CD14-positive monocyte (primary cell): ENCODE results near the gene RAD51D. TPM values are rescaled to one million over a fixed set of nuclear protein-coding genes. Genes with fewer than 3 reads are reported as not detected.

Experiments used
- DNase-seq, 3 donors: peaks; one replicate each; pipeline ENCODE4 v3.0.0-alpha.2; 2011 to 2022
- H2AFZ ChIP-seq: 2 replicates; pipeline ENCODE4 v1.6.0; 2012; ENCODE audit warnings: mild to moderate bottlenecking, low read depth, low read length, inconsistent platforms; ENCODE audit not compliant: insufficient read depth, poor library complexity, severe bottlenecking
- H3K27ac ChIP-seq, 2 donors: 1 replicate in 1 of 2; 2 replicates in 1 of 2; pipeline ENCODE4 v1.5.1; 2012 to 2013; ENCODE audit warnings: low read length in 2 of 2, control low read depth in 1 of 2, inconsistent platforms in 1 of 2, low read depth in 1 of 2, mild to moderate bottlenecking in 1 of 2
- H3K27me3 ChIP-seq, 2 donors: one replicate each; pipeline versions ENCODE4 v1.6.0 to v1.6.1; 2011 to 2013; ENCODE audit warnings: low read length in 2 of 2; ENCODE audit not compliant: control insufficient read depth in 2 of 2, insufficient read depth in 2 of 2
- H3K36me3 ChIP-seq, 2 donors: replicated peaks in 1 of 2; 1 replicate in 1 of 2; 2 replicates in 1 of 2; pipeline versions ENCODE4 v1.5.1 to v1.6.1; 2012 to 2013; ENCODE audit warnings: low read length in 2 of 2, control low read depth in 1 of 2, inconsistent platforms in 1 of 2, mild to moderate bottlenecking in 1 of 2; ENCODE audit not compliant: insufficient read depth in 2 of 2, control insufficient read depth in 1 of 2
- H3K4me1 ChIP-seq, 2 donors: 1 replicate in 1 of 2; 2 replicates in 1 of 2; pipeline versions ENCODE4 v1.5.1 to v1.6.1; 2012 to 2013; ENCODE audit warnings: low read length in 2 of 2, control low read depth in 1 of 2, inconsistent platforms in 1 of 2, mild to moderate bottlenecking in 1 of 2, moderate library complexity in 1 of 2; ENCODE audit not compliant: insufficient read depth in 2 of 2, control insufficient read depth in 1 of 2
- H3K4me2 ChIP-seq: replicated peaks from 2 replicates; pipeline ENCODE3; 2012; ENCODE audit warnings: low read length, moderate library complexity, mild to moderate bottlenecking; ENCODE audit not compliant: poor library complexity, severe bottlenecking; ENCODE audit errors: extremely low read depth
- H3K4me3 ChIP-seq, 3 experiments: fragments of 200-600 bp in 1 of 3; sonication (generic) in 1 of 3; replicated peaks in 1 of 3; 1 replicate in 2 of 3; 2 replicates in 1 of 3; pipeline ENCODE4 v1.5.1; 2011 to 2013; ENCODE audit warnings: low read length in 3 of 3, mild to moderate bottlenecking in 3 of 3, control low read depth in 2 of 3, low read depth in 2 of 3, inconsistent platforms in 1 of 3, moderate library complexity in 1 of 3
- H3K79me2 ChIP-seq: 2 replicates; pipeline ENCODE4 v1.6.0; 2012; ENCODE audit warnings: mild to moderate bottlenecking, control low read depth, inconsistent platforms, low read length, moderate library complexity; ENCODE audit not compliant: insufficient read depth
- H3K9ac ChIP-seq: 2 replicates; pipeline ENCODE4 v1.6.0; 2017; ENCODE audit warnings: low read length, mild to moderate bottlenecking; ENCODE audit not compliant: insufficient read depth, poor library complexity, severe bottlenecking
- H3K9me3 ChIP-seq, 2 donors: replicated peaks in 1 of 2; 1 replicate in 1 of 2; 2 replicates in 1 of 2; pipeline versions ENCODE4 v1.5.1 to v1.6.1; 2012 to 2013; ENCODE audit warnings: low read length in 2 of 2, control low read depth in 1 of 2; ENCODE audit not compliant: control insufficient read depth in 1 of 2, insufficient read depth in 1 of 2
- H4K20me1 ChIP-seq: 2 replicates; pipeline ENCODE4 v1.6.0; 2012; ENCODE audit warnings: mild to moderate bottlenecking, low read length, control low read depth, moderate library complexity; ENCODE audit not compliant: insufficient read depth
- H3K27ac Mint-ChIP-seq, 7 donors: one replicate each; pipeline ENCODE4 v1.8.0; 2020; ENCODE audit warnings: mild to moderate bottlenecking in 7 of 7, mixed read lengths in 7 of 7, moderate library complexity in 6 of 7, inconsistent platforms in 2 of 7
- H3K27me3 Mint-ChIP-seq, 3 donors: one replicate each; pipeline ENCODE4 v1.8.0; 2021 to 2022; ENCODE audit warnings: low read depth in 3 of 3, mild to moderate bottlenecking in 3 of 3, mixed read lengths in 3 of 3, moderate library complexity in 3 of 3, inconsistent platforms in 1 of 3
- H3K36me3 Mint-ChIP-seq, 2 donors: one replicate each; pipeline ENCODE4 v1.8.0; 2020; ENCODE audit warnings: mixed read lengths in 2 of 2, inconsistent platforms in 1 of 2, mild to moderate bottlenecking in 1 of 2
- H3K4me1 Mint-ChIP-seq: one replicate; pipeline ENCODE4 v1.8.0; 2020; ENCODE audit warnings: mild to moderate bottlenecking, mixed read lengths
- H3K4me3 Mint-ChIP-seq, 2 donors: one replicate each; pipeline ENCODE4 v1.8.0; 2020; ENCODE audit warnings: mild to moderate bottlenecking in 2 of 2, mixed read lengths in 2 of 2, moderate library complexity in 1 of 2
- H3K9me3 Mint-ChIP-seq, 7 donors: one replicate each; pipeline ENCODE4 v1.8.0; 2020 to 2022; ENCODE audit warnings: mixed read lengths in 7 of 7, mild to moderate bottlenecking in 6 of 7, moderate library complexity in 6 of 7, inconsistent platforms in 2 of 7
- CTCF ChIP-seq: fragments of 200-600 bp; IDR thresholded peaks from one replicate; pipeline ENCODE4 v1.8.0; 2022; ENCODE audit warnings: antibody characterized with exemption, mild to moderate bottlenecking
- WGBS: methylation state at CpG from one replicate; pipeline ENCODE4 v1.1.5; 2013; ENCODE audit warnings: missing lambda C conversion rate; ENCODE audit not compliant: insufficient coverage; 5-methylcytosine and 5-hydroxymethylcytosine counted together
- intact Hi-C, 2 donors: fragments of 100-400 bp; cut with micrococcal nuclease; formaldehyde crosslinking; loops; one replicate each; pipeline versions ENCODE4 v1.15.0 to v1.15.1; 2023
- polyA plus RNA-seq, 3 donors: library from polyadenylated mRNA; depleted of rRNA in 1 of 3; unstranded in 2 of 3; stranded (reverse) in 1 of 3; fragments of 300-500 nt in 2 of 3; fragments of >200 nt in 1 of 3; fragmentation: Illumina TruSeq in 2 of 3; gene quantifications; 1 replicate in 2 of 3; 2 replicates in 1 of 3; pipeline ENCODE4 v1.2.3, GENCODE V29; 2012 to 2021

Gene RAD51D
- polyA plus RNA-seq, 3 donors = 4.4 to 6.9 (median 5.8) TPM

- H3K27me3 Mint-ChIP-seq = peaks cover 0 to 2% (median 0%) of the 10 kb centered on the region in 3 donors
- WGBS = 100% methylated on average over 1 of the region's 3 CpGs
- H3K27me3 ChIP-seq = no peaks in the 10 kb centered on the region
- peaks cover 62% of the 10 kb centered on the region for H3K4me1 Mint-ChIP-seq
- H3K9me3 Mint-ChIP-seq = peaks cover 0 to 3% (median 0%) of the 10 kb centered on the region in 7 donors
- H3K27ac ChIP-seq = no peak overlapping the region
- H3K4me2 ChIP-seq = no peak overlapping the region
- no peak overlapping the region for H2AFZ ChIP-seq
- no peak overlapping the region for H3K4me3 ChIP-seq
- H3K27ac Mint-ChIP-seq = peak overlapping the region in 3 of 7 donors; percentile 19 to 58 (median 47)
- H3K79me2 ChIP-seq = peaks cover 77% of the 10 kb centered on the region
- H3K36me3 ChIP-seq = no peaks in the 10 kb centered on the region
- no peak overlapping the region for H3K9ac ChIP-seq
- H3K4me3 Mint-ChIP-seq = no peak overlapping the region
- peaks cover 12 to 18% of the 10 kb centered on the region in 2 donors for H3K36me3 Mint-ChIP-seq
- H3K4me1 ChIP-seq = peaks cover 53 to 57% of the 10 kb centered on the region in 2 donors
- H3K9me3 ChIP-seq = no peaks in the 10 kb centered on the region
- intact Hi-C loops = loop anchor here in 1 of 2 donors (5.0 kb wide), 1 partner anchor 38 kb away; no protein-coding TSS in a partner anchor
- DNase-seq = no peak
- no peak for TF ChIP-seq CTCF
- H4K20me1 ChIP-seq = peaks cover 3% of the 10 kb centered on the region
Observed at GRCh38 chr17:35048685-35049379, 70.8 kb downstream of the RAD51D start.

- DNase-seq = peak in 1 of 3 donors; percentile 48
- Histone ChIP-seq H3K27ac (peak overlapping the region in 1 of 2 donors; percentile 53), H3K9ac (no peak overlapping the region), H2AFZ (no peak overlapping the region), H3K27me3 (no peaks in the 10 kb centered on the region), H3K36me3 (no peaks in the 10 kb centered on the region), H3K79me2 (peaks cover 72% of the 10 kb centered on the region), H3K9me3 (no peaks in the 10 kb centered on the region), H4K20me1 (peaks cover 4% of the 10 kb centered on the region), H3K4me2 (no peak overlapping the region), H3K4me1 (peaks cover 37 to 42% of the 10 kb centered on the region in 2 donors), H3K4me3 (peak overlapping the region in 1 of 3 experiments; percentile 12)
- no peaks in the 10 kb centered on the region for H3K9me3 Mint-ChIP-seq
- intact Hi-C loops = loop anchor here in 1 of 2 donors (5.0 kb wide), 1 partner anchor 40 kb away; no protein-coding TSS in a partner anchor
- WGBS = 38% methylated on average over 3 of the region's 5 CpGs
- peak overlapping the region in 1 of 2 donors; percentile 43 for H3K4me3 Mint-ChIP-seq
- H3K36me3 Mint-ChIP-seq = peaks cover 12 to 21% of the 10 kb centered on the region in 2 donors
- no peaks in the 10 kb centered on the region for H3K27me3 Mint-ChIP-seq
- peak overlapping the region in 4 of 7 donors; percentile 42 to 85 (median 64) for H3K27ac Mint-ChIP-seq
- H3K4me1 Mint-ChIP-seq = peaks cover 42% of the 10 kb centered on the region
- TF ChIP-seq CTCF = no peak
Observed at GRCh38 chr17:35046740-35047283, 72.8 kb downstream of the RAD51D start.
